Heart right ventricle (tissue), 16 donors: ENCODE measurements around the gene TSC1. TPM values are rescaled to one million over a fixed set of nuclear protein-coding genes. Genes with fewer than 3 reads are reported as not detected.

Experiments used
- ATAC-seq, 8 donors: fragments of 200-7000 bp; cut with Tn5 transposase; one replicate each; pipeline ENCODE4 v1.9.1; 2020; ENCODE audit warnings: mild to moderate bottlenecking in 8 of 8, moderate library complexity in 8 of 8, moderate number of reproducible peaks in 1 of 8
- DNase-seq, 2 donors: peaks; one replicate each; pipeline ENCODE4 v3.0.0-alpha.2; 2020
- H3K27ac ChIP-seq, 10 donors: fragments of 200-600 bp; sonication (generic) in 2 of 10; one replicate each; pipeline versions ENCODE4 v1.5.0 to v1.8.0; 2020 to 2022; ENCODE audit warnings: mild to moderate bottlenecking in 3 of 10
- H3K27me3 ChIP-seq, 7 donors: fragments of 200-600 bp; one replicate each; pipeline ENCODE4 v1.8.0; 2021 to 2022; ENCODE audit warnings: mild to moderate bottlenecking in 2 of 7
- H3K36me3 ChIP-seq, 9 donors: fragments of 200-600 bp; sonication (generic) in 1 of 9; one replicate each; pipeline versions ENCODE4 v1.5.0 to v1.8.0; 2020 to 2022; ENCODE audit warnings: mild to moderate bottlenecking in 2 of 9
- H3K4me1 ChIP-seq, 9 donors: fragments of 200-600 bp; sonication (generic) in 1 of 9; one replicate each; pipeline versions ENCODE4 v1.5.0 to v1.8.0; 2020 to 2022; ENCODE audit warnings: mild to moderate bottlenecking in 4 of 9
- H3K4me3 ChIP-seq, 10 donors: fragments of 200-600 bp; sonication (generic) in 2 of 10; one replicate each; pipeline versions ENCODE4 v1.5.0 to v1.8.0; 2020 to 2022; ENCODE audit warnings: mild to moderate bottlenecking in 7 of 10, moderate library complexity in 2 of 10
- H3K9me3 ChIP-seq, 11 donors: fragments of 200-600 bp in 10 of 11; sonication (generic) in 2 of 11; one replicate each; pipeline versions ENCODE4 v1.5.0 to v1.8.0; 2013 to 2022; ENCODE audit warnings: mild to moderate bottlenecking in 2 of 11, control low read depth in 1 of 11, moderate library complexity in 1 of 11
- CTCF ChIP-seq, 9 donors: fragments of 200-600 bp; sonication (generic) in 2 of 9; IDR thresholded peaks; one replicate each; pipeline versions ENCODE4 v1.5.0 to v1.8.0; 2021 to 2022; ENCODE audit warnings: antibody characterized with exemption in 9 of 9, mild to moderate bottlenecking in 5 of 9, moderate library complexity in 1 of 9
- WGBS, 2 donors: extraction: QIAGEN DNeasy Blood & Tissue Kit; methylation state at CpG; one replicate each; pipeline ENCODE4 v1.1.7; 2013; ENCODE audit warnings: inconsistent platforms in 1 of 2; 5-methylcytosine and 5-hydroxymethylcytosine counted together
- intact Hi-C, 10 donors: fragments of 100-400 bp; cut with DNase I; formaldehyde crosslinking; loops; one replicate each; pipeline versions ENCODE4 v1.11.1 to v1.14.2; 2022
- polyA plus RNA-seq, 2 donors: library from polyadenylated mRNA; stranded (reverse); fragments of 200-250 nt; gene quantifications; one replicate each; pipeline ENCODE4 v1.2.3, GENCODE V29; 2013
- total RNA-seq, 10 donors: library from RNA; stranded (reverse); fragmentation: NEBNext Ultra II Directional in 3 of 10; extraction: Animal tissue kit (Norgen Biotek cat#: 25700) in 3 of 10; gene quantifications; one replicate each; pipeline versions ENCODE4 v1.2.1 to v1.2.4, GENCODE V29; 2021 to 2023
- donor health status: Arrhythmogenic right ventricular cardiomyopathy.
- donor health status: ischemic (EF 13 %, LVEDD 7.1; RV severe dilation, severe dysfunction).
- donor health status: healthy with polysubstance abuse.
- donor health status: DM: no; HTN: yes; CAD: no.
- donor health status: DM: no; HTN: no; CAD: no.
- donor health status: ischemic (EF 25% LVEDD 6.9; RV normal size, moderate dysfunction).
- donor health status: ischemic (EF 25% LVEDD 5.7; RV mildly dilated, moderate dysfunction).
- donor health status: healthy.
- donor health status: DM: yes; HTN: yes; CAD: no.
- donor health status: Ischemic cardiomyopathy.
- donor health status: ischemic (EF 35%, LVEDD 5.7; RV mildly dilated, moderate dysfunction).
- donor health status: nonischemic (EF 11% LVEDD 7.7; RV severe dilation, severe dysfunction).
- donor health status: DM: yes; HTN: yes; CAD: no.
- donor health status: PGD.
- donor health status: ischemic (EF 29% LVEDD 5.4; RV normal size, mild dysfunction).
- donor health status: nonischemic (EF 23%, LVEDD 6.1; RV moderate dilation, normal function).

TSC1 gene
- total and polyA plus RNA-seq, 12 donors = 7.7 to 72.9 (median 51.2) TPM

- 80 to 86% methylated on average over 2 of the region's 2 CpGs for WGBS, 2 donors
- H3K9me3 ChIP-seq = no peaks in the 10 kb centered on the region
- intact Hi-C loops = loop anchor here in 1 of 10 donors (10.0 kb wide), 1 partner anchor 495 kb away; the partner anchor contains the start of gene CFAP77
- TF ChIP-seq CTCF (IDR thresholded peaks at IDR 0.05) = no peak
- peaks cover 0 to 99% (median 48%) of the 10 kb centered on the region in 9 donors for H3K36me3 ChIP-seq
- no peaks in the 10 kb centered on the region for H3K4me1 ChIP-seq
- H3K27ac ChIP-seq = no peak overlapping the region
- no peak overlapping the region for H3K4me3 ChIP-seq
- DNase-seq = no peak
- ATAC-seq = no peak
- H3K27me3 ChIP-seq = no peaks in the 10 kb centered on the region
These were observed 35.1 kb downstream of the TSC1 start for GRCh38 chr9:132909311-132909710.

GRCh38 chr9:132908635-132909034, 35.8 kb downstream of the TSC1 start:
- ATAC-seq = no peak
- intact Hi-C loops = loop anchor here in 1 of 10 donors (10.0 kb wide), 1 partner anchor 494 kb away; the partner anchor contains the start of gene CFAP77
- H3K9me3 ChIP-seq = no peaks in the 10 kb centered on the region

GRCh38 chr9:132905726-132906125, 38.7 kb downstream of the TSC1 start:
- intact Hi-C loops = loop anchor here in 1 of 10 donors (10.0 kb wide), 1 partner anchor 491 kb away; the partner anchor contains the start of gene CFAP77
- Histone ChIP-seq H3K27me3 (no peaks in the 10 kb centered on the region), H3K9me3 (no peaks in the 10 kb centered on the region), H3K27ac (no peak overlapping the region), H3K4me1 (no peaks in the 10 kb centered on the region), H3K36me3 (peaks cover 0 to 100% (median 72%) of the 10 kb centered on the region in 9 donors), H3K4me3 (no peak overlapping the region)
- ATAC-seq (no peak), DNase-seq (no peak)
- no peak for TF ChIP-seq CTCF (IDR thresholded peaks at IDR 0.05)
- 94 to 95% methylated on average over 12 of the region's 12 CpGs for WGBS, 2 donors

More at GRCh38 chr9:132908635-132909034, 35.8 kb downstream of the TSC1 start:
- WGBS, 2 donors = 93 to 96% methylated on average over 7 of the region's 7 CpGs
- H3K4me1 ChIP-seq = no peaks in the 10 kb centered on the region
- no peaks in the 10 kb centered on the region for H3K27me3 ChIP-seq
- TF ChIP-seq CTCF (IDR thresholded peaks at IDR 0.05) = no peak
- no peak overlapping the region for H3K4me3 ChIP-seq
- no peak for DNase-seq
- no peak overlapping the region for H3K27ac ChIP-seq
- peaks cover 0 to 100% (median 55%) of the 10 kb centered on the region in 9 donors for H3K36me3 ChIP-seq

- intact Hi-C loops = loop anchor here in 1 of 10 donors (5.0 to 10.0 kb wide), 2 partner anchors 82 to 489 kb away; partner anchors contain the start of gene CFAP77
- peaks cover 0 to 100% (median 70%) of the 10 kb centered on the region in 9 donors for H3K36me3 ChIP-seq
- ATAC-seq (no peak), DNase-seq (no peak)
- peak overlapping the region in 1 of 10 donors; percentile 12 for H3K27ac ChIP-seq
- 84 to 85% methylated on average over 13 of the region's 13 CpGs for WGBS, 2 donors
- no peak for TF ChIP-seq CTCF (IDR thresholded peaks at IDR 0.05)
- H3K27me3 ChIP-seq = no peaks in the 10 kb centered on the region
- no peak overlapping the region for H3K4me3 ChIP-seq
- no peaks in the 10 kb centered on the region for H3K4me1 ChIP-seq
- H3K9me3 ChIP-seq = no peaks in the 10 kb centered on the region
These were observed 40.6 kb downstream of the TSC1 start for GRCh38 chr9:132903574-132904492.
